ENCODE measurements around the gene SLAMF9. TPM values are rescaled to one million over a fixed set of nuclear protein-coding genes. Genes with fewer than 3 reads are reported as not detected.

Gene SLAMF9
- total and polyA plus RNA-seq, 5 donors from 2014 or later: not detected

- Mint-ChIP-seq H3K27ac (no peak overlapping the region), H3K27me3 (peaks cover 35% of the 10 kb centered on the region), H3K4me3 (no peak overlapping the region), H3K36me3 (no peaks in the 10 kb centered on the region), H3K9me3 (peaks cover 0 to 2% (median 0%) of the 10 kb centered on the region in 7 donors), H3K4me1 (no peaks in the 10 kb centered on the region)
- DNase-seq (no peak), ATAC-seq (ENCODE audit: low read depth in 2 of 2) (no peak)
- Histone ChIP-seq H3K27me3 (ENCODE audit: control insufficient read depth, insufficient read depth, low read length) (peaks cover 2% of the 10 kb centered on the region), H3K27ac (ENCODE audit: insufficient read depth, low read length, poor library complexity, severe bottlenecking) (no peak overlapping the region), H3K9me3 (ENCODE audit: control insufficient read depth in 2 of 2, low read length in 2 of 2) (no peaks in the 10 kb centered on the region), H3K36me3 (ENCODE audit: control insufficient read depth, insufficient read depth, low read length) (no peaks in the 10 kb centered on the region), H3K4me1 (ENCODE audit: control insufficient read depth, insufficient read depth, low read length, poor library complexity, severe bottlenecking) (no peaks in the 10 kb centered on the region), H3K4me3 (ENCODE audit: low read depth, low read length) (no peak overlapping the region)
Observed at GRCh38 chr1:159962176-159962575, 8.1 kb upstream of the SLAMF9 start.

DNA sequence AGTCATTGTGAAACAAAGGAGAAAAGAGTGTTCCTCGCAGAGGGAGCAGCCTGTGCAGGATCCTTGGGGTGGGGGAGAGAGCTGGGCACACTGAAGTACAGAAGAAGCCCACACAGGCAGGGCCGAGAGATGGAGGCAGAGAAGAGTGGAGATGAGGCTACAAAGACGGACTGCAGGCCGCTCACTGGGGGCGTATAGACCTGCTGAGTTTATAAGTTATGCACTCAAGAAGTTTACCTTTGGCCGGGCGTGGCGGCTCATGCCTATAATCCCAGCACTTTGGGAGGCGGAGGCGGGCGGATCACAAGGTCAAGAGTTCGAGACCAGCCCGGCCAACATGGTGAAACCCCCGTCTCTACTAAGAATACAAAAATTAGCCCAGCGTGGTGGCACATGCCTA, 7.6 kb upstream of the SLAMF9 start:
- peaks cover 35% of the 10 kb centered on the region for H3K27me3 Mint-ChIP-seq
- no peak overlapping the region for H3K27ac Mint-ChIP-seq
- DNase-seq: no peak
- H3K4me3 Mint-ChIP-seq: no peak overlapping the region
- peaks cover 0 to 2% (median 0%) of the 10 kb centered on the region in 7 donors for H3K9me3 Mint-ChIP-seq
- no peaks in the 10 kb centered on the region for H3K4me1 Mint-ChIP-seq
- Histone ChIP-seq H3K36me3 (ENCODE audit: control insufficient read depth, insufficient read depth, low read length) (no peaks in the 10 kb centered on the region), H3K27ac (ENCODE audit: insufficient read depth, low read length, poor library complexity, severe bottlenecking) (no peak overlapping the region), H3K4me1 (ENCODE audit: control insufficient read depth, insufficient read depth, low read length, poor library complexity, severe bottlenecking) (no peaks in the 10 kb centered on the region), H3K9me3 (ENCODE audit: control insufficient read depth in 2 of 2, low read length in 2 of 2) (no peaks in the 10 kb centered on the region), H3K27me3 (ENCODE audit: control insufficient read depth, insufficient read depth, low read length) (peaks cover 2% of the 10 kb centered on the region), H3K4me3 (ENCODE audit: low read depth, low read length) (no peak overlapping the region)
- no peak for ATAC-seq (ENCODE audit: low read depth in 2 of 2)
- no peaks in the 10 kb centered on the region for H3K36me3 Mint-ChIP-seq

- Histone ChIP-seq H3K9me3 (ENCODE audit: control insufficient read depth in 2 of 2, low read length in 2 of 2) (no peaks in the 10 kb centered on the region), H3K4me3 (ENCODE audit: low read depth, low read length) (no peak overlapping the region), H3K27me3 (ENCODE audit: control insufficient read depth, insufficient read depth, low read length) (no peaks in the 10 kb centered on the region), H3K27ac (ENCODE audit: insufficient read depth, low read length, poor library complexity, severe bottlenecking) (no peak overlapping the region), H3K36me3 (ENCODE audit: control insufficient read depth, insufficient read depth, low read length) (no peaks in the 10 kb centered on the region), H3K4me1 (ENCODE audit: control insufficient read depth, insufficient read depth, low read length, poor library complexity, severe bottlenecking) (no peaks in the 10 kb centered on the region)
- Mint-ChIP-seq H3K4me3 (no peak overlapping the region), H3K4me1 (no peaks in the 10 kb centered on the region), H3K27me3 (peaks cover 33% of the 10 kb centered on the region), H3K27ac (no peak overlapping the region), H3K9me3 (peaks cover 0 to 2% (median 0%) of the 10 kb centered on the region in 7 donors), H3K36me3 (no peaks in the 10 kb centered on the region)
- no peak for DNase-seq
- ATAC-seq (ENCODE audit: low read depth in 2 of 2): no peak
Observed at GRCh38 chr1:159960721-159961381, 6.8 kb upstream of the SLAMF9 start.

DNA sequence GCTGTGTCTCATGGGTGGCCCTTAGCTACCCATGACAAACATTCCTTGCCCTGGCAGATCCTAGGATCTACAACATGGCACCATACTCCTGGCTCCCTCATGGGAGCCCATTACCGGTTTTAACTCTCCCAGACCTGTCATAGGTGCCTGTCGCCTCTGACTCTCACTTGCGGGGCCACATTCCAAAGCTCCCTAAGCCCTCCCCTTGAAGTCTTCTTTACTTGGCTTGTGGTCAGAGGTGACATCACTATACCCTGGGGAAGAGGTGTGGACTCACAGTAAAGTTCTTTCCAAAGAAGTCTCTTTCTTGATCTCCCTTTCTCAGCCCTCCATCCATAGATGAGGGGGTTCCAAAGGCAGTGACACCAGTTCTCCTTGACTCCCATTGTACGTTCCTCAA, 5.4 kb upstream of the SLAMF9 start:
- H3K4me3 Mint-ChIP-seq: no peak overlapping the region
- Histone ChIP-seq H3K27me3 (ENCODE audit: control insufficient read depth, insufficient read depth, low read length) (no peaks in the 10 kb centered on the region), H3K4me3 (ENCODE audit: low read depth, low read length) (no peak overlapping the region), H3K4me1 (ENCODE audit: control insufficient read depth, insufficient read depth, low read length, poor library complexity, severe bottlenecking) (no peaks in the 10 kb centered on the region), H3K9me3 (ENCODE audit: control insufficient read depth in 2 of 2, low read length in 2 of 2) (no peaks in the 10 kb centered on the region), H3K27ac (ENCODE audit: insufficient read depth, low read length, poor library complexity, severe bottlenecking) (no peak overlapping the region), H3K36me3 (ENCODE audit: control insufficient read depth, insufficient read depth, low read length) (no peaks in the 10 kb centered on the region)
- H3K27ac Mint-ChIP-seq: no peak overlapping the region
- peaks cover 35% of the 10 kb centered on the region for H3K27me3 Mint-ChIP-seq
- peaks cover 0 to 2% (median 0%) of the 10 kb centered on the region in 7 donors for H3K9me3 Mint-ChIP-seq
- ATAC-seq (ENCODE audit: low read depth in 2 of 2): no peak
- peaks cover 3% of the 10 kb centered on the region for H3K36me3 Mint-ChIP-seq
- H3K4me1 Mint-ChIP-seq: no peaks in the 10 kb centered on the region
- no peak for DNase-seq

DNA sequence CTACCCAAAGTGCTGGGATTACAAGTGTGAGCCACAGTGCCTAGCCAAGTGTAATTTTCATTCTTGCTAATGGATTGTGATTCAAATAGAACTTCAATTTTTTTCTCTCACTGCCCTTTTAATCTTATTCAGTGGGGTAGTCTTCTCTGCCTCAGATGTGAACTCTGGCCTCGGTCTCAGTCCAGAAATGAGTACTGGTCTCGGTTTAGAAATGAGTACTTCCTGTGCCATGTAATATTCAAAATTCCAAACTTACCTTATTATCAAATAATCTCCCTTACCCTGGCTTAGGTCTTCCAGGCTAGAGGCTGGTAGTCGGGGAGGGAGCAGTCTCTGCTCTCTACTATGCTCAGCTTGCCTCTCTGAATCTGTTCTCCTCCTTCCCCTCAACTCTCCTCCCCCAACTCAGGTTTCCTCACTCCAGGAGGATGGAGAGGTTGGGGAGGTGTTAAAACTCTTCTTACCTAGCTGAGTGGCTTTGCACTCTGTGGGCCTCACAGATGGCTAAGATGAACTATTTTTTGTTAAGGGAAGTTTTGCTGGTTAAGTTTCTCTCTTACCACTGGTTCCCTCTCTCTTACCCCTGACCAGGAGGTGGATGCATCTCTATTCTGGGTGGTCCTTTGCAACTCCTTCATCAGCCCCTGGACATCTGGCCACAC, 4.8 kb upstream of the SLAMF9 start:
- H3K36me3 ChIP-seq (ENCODE audit: control insufficient read depth, insufficient read depth, low read length): no peaks in the 10 kb centered on the region
- Mint-ChIP-seq H3K4me3 (no peak overlapping the region), H3K27ac (no peak overlapping the region), H3K9me3 (peaks cover 0 to 2% (median 0%) of the 10 kb centered on the region in 7 donors), H3K27me3 (peaks cover 38% of the 10 kb centered on the region), H3K36me3 (peaks cover 3% of the 10 kb centered on the region), H3K4me1 (no peaks in the 10 kb centered on the region)
- no peak overlapping the region for H3K4me3 ChIP-seq (ENCODE audit: low read depth, low read length)
- H3K4me1 ChIP-seq (ENCODE audit: control insufficient read depth, insufficient read depth, low read length, poor library complexity, severe bottlenecking): no peaks in the 10 kb centered on the region
- no peak for DNase-seq
- no peaks in the 10 kb centered on the region for H3K9me3 ChIP-seq (ENCODE audit: control insufficient read depth in 2 of 2, low read length in 2 of 2)
- no peak for ATAC-seq (ENCODE audit: low read depth in 2 of 2)
- H3K27ac ChIP-seq (ENCODE audit: insufficient read depth, low read length, poor library complexity, severe bottlenecking): no peak overlapping the region
- no peaks in the 10 kb centered on the region for H3K27me3 ChIP-seq (ENCODE audit: control insufficient read depth, insufficient read depth, low read length)

GRCh38 chr1:159957824-159958268, 3.8 kb upstream of the SLAMF9 start:
- Histone ChIP-seq H3K36me3 (ENCODE audit: control insufficient read depth, insufficient read depth, low read length) (no peaks in the 10 kb centered on the region), H3K27ac (ENCODE audit: insufficient read depth, low read length, poor library complexity, severe bottlenecking) (no peak overlapping the region), H3K4me1 (ENCODE audit: control insufficient read depth, insufficient read depth, low read length, poor library complexity, severe bottlenecking) (no peaks in the 10 kb centered on the region), H3K27me3 (ENCODE audit: control insufficient read depth, insufficient read depth, low read length) (no peaks in the 10 kb centered on the region), H3K9me3 (ENCODE audit: control insufficient read depth in 2 of 2, low read length in 2 of 2) (no peaks in the 10 kb centered on the region), H3K4me3 (ENCODE audit: low read depth, low read length) (no peak overlapping the region)
- no peak for ATAC-seq (ENCODE audit: low read depth in 2 of 2)
- H3K4me3 Mint-ChIP-seq: no peak overlapping the region
- DNase-seq: no peak
- peaks cover 0 to 2% (median 0%) of the 10 kb centered on the region in 7 donors for H3K9me3 Mint-ChIP-seq
- peaks cover 3% of the 10 kb centered on the region for H3K36me3 Mint-ChIP-seq
- no peaks in the 10 kb centered on the region for H3K4me1 Mint-ChIP-seq
- H3K27ac Mint-ChIP-seq: no peak overlapping the region
- peaks cover 32% of the 10 kb centered on the region for H3K27me3 Mint-ChIP-seq

- H3K4me1 Mint-ChIP-seq: no peaks in the 10 kb centered on the region
- Histone ChIP-seq H3K9me3 (ENCODE audit: control insufficient read depth in 2 of 2, low read length in 2 of 2) (no peaks in the 10 kb centered on the region), H3K27me3 (ENCODE audit: control insufficient read depth, insufficient read depth, low read length) (peaks cover 2% of the 10 kb centered on the region), H3K27ac (ENCODE audit: insufficient read depth, low read length, poor library complexity, severe bottlenecking) (no peak overlapping the region), H3K4me3 (ENCODE audit: low read depth, low read length) (no peak overlapping the region), H3K4me1 (ENCODE audit: control insufficient read depth, insufficient read depth, low read length, poor library complexity, severe bottlenecking) (no peaks in the 10 kb centered on the region), H3K36me3 (ENCODE audit: control insufficient read depth, insufficient read depth, low read length) (no peaks in the 10 kb centered on the region)
- H3K9me3 Mint-ChIP-seq: peaks cover 0 to 2% (median 0%) of the 10 kb centered on the region in 7 donors
- no peak for ATAC-seq (ENCODE audit: low read depth in 2 of 2)
- H3K4me3 Mint-ChIP-seq: no peak overlapping the region
- H3K27me3 Mint-ChIP-seq: peaks cover 37% of the 10 kb centered on the region
- no peak overlapping the region for H3K27ac Mint-ChIP-seq
- peaks cover 3% of the 10 kb centered on the region for H3K36me3 Mint-ChIP-seq
- no peak for DNase-seq
Observed at GRCh38 chr1:159955456-159955855, 1.4 kb upstream of the SLAMF9 start.

DNA sequence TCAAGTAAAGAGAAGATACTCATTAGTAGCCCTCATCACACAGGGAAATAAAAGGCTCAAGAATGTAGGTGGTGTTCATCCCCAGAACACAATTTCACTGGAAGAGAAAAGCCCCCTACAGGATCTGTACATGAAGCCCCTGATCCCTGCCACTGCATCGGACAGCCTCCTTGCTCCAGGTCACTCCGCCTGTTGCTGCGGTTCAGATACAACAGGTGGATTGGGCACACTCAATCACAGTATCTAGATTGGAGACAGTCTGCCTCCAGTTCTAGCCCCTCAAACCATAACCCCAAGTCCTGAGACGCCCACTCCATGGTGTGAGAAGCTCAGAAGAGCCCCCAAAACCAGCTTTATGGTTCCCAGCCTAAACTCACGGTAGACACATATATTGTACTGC, 1.1 kb downstream of the SLAMF9 start:
- Histone ChIP-seq H3K27ac (ENCODE audit: insufficient read depth, low read length, poor library complexity, severe bottlenecking) (no peak overlapping the region), H3K9me3 (ENCODE audit: control insufficient read depth in 2 of 2, low read length in 2 of 2) (no peaks in the 10 kb centered on the region), H3K36me3 (ENCODE audit: control insufficient read depth, insufficient read depth, low read length) (no peaks in the 10 kb centered on the region), H3K4me3 (ENCODE audit: low read depth, low read length) (no peak overlapping the region), H3K4me1 (ENCODE audit: control insufficient read depth, insufficient read depth, low read length, poor library complexity, severe bottlenecking) (no peaks in the 10 kb centered on the region), H3K27me3 (ENCODE audit: control insufficient read depth, insufficient read depth, low read length) (peaks cover 2% of the 10 kb centered on the region)
- Mint-ChIP-seq H3K36me3 (peaks cover 3% of the 10 kb centered on the region), H3K4me1 (no peaks in the 10 kb centered on the region), H3K9me3 (peaks cover 0 to 2% (median 0%) of the 10 kb centered on the region in 7 donors), H3K27ac (no peak overlapping the region), H3K4me3 (no peak overlapping the region), H3K27me3 (peaks cover 49% of the 10 kb centered on the region)
- no peak for ATAC-seq (ENCODE audit: low read depth in 2 of 2)
- no peak for DNase-seq
